HUES64 (cell line): ENCODE data around the gene PDE6B.
"Not testable (repeated sequence)": the region's sequence is repeated elsewhere in the genome, so short reads cannot be mapped to it uniquely, and the experiment has no call there.

Experiments used
- H3K27ac ChIP-seq: 2 replicates; pipeline ENCODE4 v1.7.0; 2013; ENCODE audit warnings: low read depth, low read length, inconsistent platforms
- H3K27me3 ChIP-seq: 2 replicates; pipeline ENCODE4 v1.6.1; 2013; ENCODE audit warnings: mild to moderate bottlenecking, low read length; ENCODE audit not compliant: insufficient read depth
- H3K36me3 ChIP-seq: 2 replicates; pipeline ENCODE4 v1.6.1; 2013; ENCODE audit warnings: mild to moderate bottlenecking, low read length; ENCODE audit not compliant: insufficient read depth
- H3K4me1 ChIP-seq: 2 replicates; pipeline ENCODE4 v1.6.1; 2013; ENCODE audit warnings: mild to moderate bottlenecking, low read length, moderate library complexity; ENCODE audit not compliant: insufficient read depth
- H3K4me3 ChIP-seq: 2 replicates; pipeline ENCODE4 v1.5.1; 2013; ENCODE audit warnings: mild to moderate bottlenecking, low read length, moderate library complexity
- H3K9ac ChIP-seq: 2 replicates; pipeline ENCODE4 v1.6.1; 2013; ENCODE audit warnings: mild to moderate bottlenecking, low read depth, low read length
- H3K9me3 ChIP-seq: 2 replicates; pipeline ENCODE4 v1.6.1; 2013; ENCODE audit warnings: low read depth, low read length; ENCODE audit not compliant: insufficient read depth
- WGBS: fragments of 150-250, 120-280 bp; methylation state at CpG from one replicate; pipeline ENCODE4 v1.1.7; 2013; ENCODE audit warnings: missing lambda C conversion rate; 5-methylcytosine and 5-hydroxymethylcytosine counted together

Gene PDE6B

GRCh38 chr4:663438-664428 lies 38.4 kb downstream of the PDE6B start:
- Histone ChIP-seq H3K9ac (peak overlapping the region; percentile 78), H3K27ac (peak overlapping the region; percentile 13; the same call in 1 of the 2 replicates), H3K4me3 (peak overlapping the region; percentile 71), H3K4me1 (no peaks in the 10 kb centered on the region), H3K9me3 (no peaks in the 10 kb centered on the region), H3K36me3 (no peaks in the 10 kb centered on the region), H3K27me3 (no peaks in the 10 kb centered on the region)
- WGBS = 52% methylated on average over 80 of the region's 80 CpGs

DNA sequence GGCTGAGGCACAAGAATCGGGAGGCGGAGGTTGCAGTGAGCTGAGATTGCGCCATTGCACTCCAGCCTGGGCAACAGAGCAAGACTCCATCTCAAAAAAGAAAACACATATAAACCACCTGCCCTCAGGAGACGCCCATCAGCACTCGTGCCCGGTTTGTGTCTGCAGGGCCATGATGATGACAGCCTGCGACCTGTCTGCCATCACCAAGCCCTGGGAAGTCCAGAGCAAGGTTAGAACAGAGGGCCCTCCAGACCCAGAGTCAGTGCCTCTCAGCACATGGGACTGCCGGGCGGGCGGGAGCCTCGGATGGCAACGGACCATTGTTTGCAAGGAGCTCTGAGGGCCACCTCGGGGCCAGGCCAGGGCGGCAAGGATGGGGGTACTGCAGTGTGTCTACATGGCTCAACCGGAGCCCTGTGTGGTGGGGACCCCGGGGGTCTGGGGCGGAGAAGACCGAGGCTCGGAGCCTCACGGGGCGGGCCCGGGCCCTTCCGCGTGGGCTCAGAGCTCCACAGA lies 39.4 kb downstream of the PDE6B start:
- Histone ChIP-seq H3K4me3 (no peak overlapping the region), H3K9me3 (no peaks in the 10 kb centered on the region)
- WGBS = 95% methylated on average over 24 of the region's 24 CpGs

DNA sequence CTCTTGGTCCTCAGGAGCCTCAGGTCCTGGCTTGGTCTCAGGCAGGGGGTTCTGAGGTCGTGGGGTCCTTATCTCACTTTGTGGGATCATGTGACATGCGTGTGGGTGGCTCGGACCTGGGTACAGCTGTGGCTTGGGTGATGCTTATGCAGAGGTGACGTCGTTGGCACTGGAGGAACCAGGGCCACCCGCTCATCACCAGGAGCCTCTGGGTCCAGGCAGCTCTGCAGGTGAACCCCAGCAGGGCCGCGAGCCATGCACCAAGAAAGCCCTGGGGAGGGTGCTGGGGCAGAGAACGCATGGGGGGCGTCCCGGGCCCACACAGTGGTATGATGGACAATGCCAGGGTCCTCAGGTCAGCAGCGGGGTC lies 40.0 kb downstream of the PDE6B start:
- no peak overlapping the region for H3K4me3 ChIP-seq
- WGBS = 91% methylated on average over 12 of the region's 12 CpGs
- H3K36me3 ChIP-seq = no peaks in the 10 kb centered on the region
- H3K4me1 ChIP-seq = no peaks in the 10 kb centered on the region
- H3K27ac ChIP-seq = no peak overlapping the region
- no peaks in the 10 kb centered on the region for H3K27me3 ChIP-seq
- no peaks in the 10 kb centered on the region for H3K9me3 ChIP-seq
- no peak overlapping the region for H3K9ac ChIP-seq

More for the DNA sequence above, 39.4 kb downstream of the PDE6B start:
- no peak overlapping the region for H3K9ac ChIP-seq
- H3K4me1 ChIP-seq = no peaks in the 10 kb centered on the region
- no peak overlapping the region for H3K27ac ChIP-seq
- no peaks in the 10 kb centered on the region for H3K27me3 ChIP-seq
- no peaks in the 10 kb centered on the region for H3K36me3 ChIP-seq

- H3K27me3 ChIP-seq = no peaks in the 10 kb centered on the region
- peaks cover 3% of the 10 kb centered on the region; the same call in 1 of the 2 replicates for H3K36me3 ChIP-seq
- no peaks in the 10 kb centered on the region for H3K9me3 ChIP-seq
- H3K4me3 ChIP-seq = no peak overlapping the region
- no peak overlapping the region for H3K27ac ChIP-seq
- no peaks in the 10 kb centered on the region for H3K4me1 ChIP-seq
- WGBS = 82% methylated on average over 22 of the region's 22 CpGs
- no peak overlapping the region for H3K9ac ChIP-seq
Observed at GRCh38 chr4:665751-666435, 40.5 kb downstream of the PDE6B start.

- no peak overlapping the region for H3K4me3 ChIP-seq
- no peaks in the 10 kb centered on the region for H3K9me3 ChIP-seq
- H3K4me1 ChIP-seq = no peaks in the 10 kb centered on the region
- peaks cover 8% of the 10 kb centered on the region for H3K36me3 ChIP-seq
- 85% methylated on average over 22 of the region's 22 CpGs for WGBS
- H3K9ac ChIP-seq = no peak overlapping the region
- no peaks in the 10 kb centered on the region for H3K27me3 ChIP-seq
- H3K27ac ChIP-seq = no peak overlapping the region
Observed at GRCh38 chr4:666436-666810, 41.0 kb downstream of the PDE6B start.

- H3K9ac ChIP-seq = no peak overlapping the region
- WGBS = 94% methylated on average over 28 of the region's 28 CpGs
- peaks cover 14% of the 10 kb centered on the region for H3K36me3 ChIP-seq
- H3K27me3 ChIP-seq = no peaks in the 10 kb centered on the region
- no peak overlapping the region for H3K27ac ChIP-seq
- no peak overlapping the region for H3K4me3 ChIP-seq
- no peaks in the 10 kb centered on the region for H3K4me1 ChIP-seq
- no peaks in the 10 kb centered on the region for H3K9me3 ChIP-seq
Observed at GRCh38 chr4:666822-667544, 41.6 kb downstream of the PDE6B start.

DNA sequence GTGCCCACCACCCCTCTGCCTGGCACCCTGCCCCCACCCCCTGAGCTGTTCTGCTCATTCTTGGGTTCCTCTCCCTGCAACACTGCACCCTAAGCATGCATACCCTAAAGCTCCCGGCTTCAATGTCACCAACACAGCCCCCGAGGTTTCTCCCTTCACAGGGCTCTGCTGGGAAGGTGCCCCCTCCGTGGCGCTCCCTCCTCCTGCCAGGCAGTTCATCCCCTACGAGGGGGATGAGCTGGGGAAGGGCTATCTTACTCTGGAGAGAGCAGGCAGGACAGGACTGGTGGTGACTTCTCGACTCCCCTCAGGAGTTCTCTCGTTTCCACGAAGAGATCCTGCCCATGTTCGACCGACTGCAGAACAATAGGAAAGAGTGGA lies 42.2 kb downstream of the PDE6B start:
- Histone ChIP-seq H3K9ac (no peak overlapping the region), H3K4me3 (no peak overlapping the region), H3K27me3 (no peaks in the 10 kb centered on the region), H3K9me3 (no peaks in the 10 kb centered on the region), H3K27ac (no peak overlapping the region), H3K36me3 (peaks cover 19% of the 10 kb centered on the region), H3K4me1 (no peaks in the 10 kb centered on the region)
- 69% methylated on average over 10 of the region's 10 CpGs for WGBS

DNA sequence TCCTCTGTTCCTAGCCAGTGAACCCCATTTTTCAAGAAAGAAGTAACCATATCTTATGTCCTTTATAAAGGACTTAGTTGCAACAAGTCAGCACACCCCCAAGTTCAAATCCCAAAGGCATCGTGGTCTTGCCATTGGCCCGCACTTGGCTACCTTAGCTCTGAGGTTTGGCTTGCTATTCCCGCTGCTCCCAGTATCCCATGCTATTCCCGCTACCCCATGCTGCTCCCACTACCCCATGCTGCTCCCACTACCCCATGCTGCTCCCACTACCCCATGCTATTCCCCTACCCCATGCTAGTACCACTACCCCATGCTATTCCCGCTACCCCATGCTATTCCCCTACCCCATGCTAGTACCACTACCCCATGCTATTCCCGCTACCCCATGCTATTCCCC lies 42.8 kb downstream of the PDE6B start:
- H3K36me3 ChIP-seq = peaks cover 26% of the 10 kb centered on the region
- not testable (repeated sequence) for H3K27ac ChIP-seq, H3K9ac ChIP-seq, H3K27me3 ChIP-seq, H3K9me3 ChIP-seq, H3K4me3 ChIP-seq, H3K4me1 ChIP-seq
- WGBS = 87% methylated on average over 6 of the region's 6 CpGs

DNA sequence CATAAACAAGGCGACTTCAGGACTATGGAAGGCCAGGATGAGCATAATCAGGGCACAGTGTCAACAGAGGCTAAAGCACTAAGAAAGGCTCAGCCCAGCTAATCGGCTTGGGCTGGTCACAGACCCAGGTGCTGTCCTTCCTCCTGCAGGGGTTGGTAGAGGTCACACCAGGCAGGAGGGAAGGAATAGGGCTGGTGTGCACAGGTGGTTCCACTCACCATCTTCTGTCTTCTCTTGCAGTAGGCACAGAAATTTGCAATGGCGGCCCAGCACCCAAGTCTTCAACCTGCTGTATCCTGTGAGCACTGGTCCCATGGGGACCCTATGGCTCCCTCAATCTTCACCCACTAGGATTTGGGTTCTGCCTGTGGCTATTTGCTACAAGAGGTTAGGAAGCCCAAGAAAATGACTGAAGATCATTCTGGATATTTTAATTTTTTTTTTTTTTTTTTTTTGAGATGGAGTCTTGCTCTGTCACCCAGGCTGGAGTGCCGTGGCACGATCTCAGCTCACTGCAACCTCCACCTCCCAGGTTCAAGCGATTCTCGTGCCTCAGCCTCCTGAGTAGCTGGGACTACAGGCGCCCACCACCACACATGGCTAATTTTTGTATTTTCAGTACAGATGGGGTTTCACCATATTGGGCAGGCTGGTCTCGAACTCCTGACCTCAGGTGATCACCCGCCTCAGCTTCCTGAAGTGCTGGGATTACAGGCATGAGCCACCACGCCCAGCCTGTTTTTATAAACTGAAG lies 44.6 kb downstream of the PDE6B start:
- H3K4me3 ChIP-seq, H3K27ac ChIP-seq, H3K9me3 ChIP-seq, H3K9ac ChIP-seq, H3K27me3 ChIP-seq, H3K4me1 ChIP-seq: not testable (repeated sequence)
- WGBS = 93% methylated on average over 11 of the region's 11 CpGs
- peaks cover 26% of the 10 kb centered on the region for H3K36me3 ChIP-seq

DNA sequence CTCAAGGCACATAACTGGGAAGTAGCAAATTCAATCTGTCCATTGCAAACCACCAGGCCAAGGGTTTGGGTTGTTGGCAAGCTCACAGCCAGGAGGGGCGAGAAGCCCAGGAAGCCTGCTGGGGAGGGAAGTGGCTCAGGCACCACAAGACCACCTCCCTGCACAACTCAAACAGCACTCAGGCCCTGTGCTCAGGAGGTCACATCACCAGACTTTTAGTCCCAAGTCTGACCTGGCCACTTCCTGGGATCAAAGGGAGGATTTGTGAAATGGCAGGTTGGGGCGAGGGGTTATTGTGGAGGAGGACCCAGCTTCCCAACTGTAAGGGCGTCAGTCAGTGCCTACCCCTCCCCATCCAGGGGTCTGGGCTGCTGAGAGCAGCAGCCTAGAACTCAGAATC lies 46.4 kb downstream of the PDE6B start:
- WGBS = 89% methylated on average over 2 of the region's 3 CpGs
- Histone ChIP-seq H3K9ac (no peak overlapping the region), H3K9me3 (no peaks in the 10 kb centered on the region), H3K27ac (no peak overlapping the region), H3K4me1 (0 out of 2 replicates have a peak, but pooled peaks cover 3% of the 10 kb centered on the region), H3K36me3 (peaks cover 26% of the 10 kb centered on the region), H3K4me3 (no peak overlapping the region), H3K27me3 (no peaks in the 10 kb centered on the region)
